Left kidney (tissue), 8 donors: ENCODE data around the gene ANKRD55. TPM values are rescaled to one million over a fixed set of nuclear protein-coding genes. Genes with fewer than 3 reads are reported as not detected.
"Not testable (repeated sequence)": the region's sequence is repeated elsewhere in the genome, so short reads cannot be mapped to it uniquely, and the experiment has no call there.

Experiments used
- DNase-seq: peaks from one replicate; pipeline ENCODE4 v3.0.0-alpha.2; 2013
- long read RNA-seq, 8 donors: transcript quantifications; one replicate each; lab custom pipeline, GENCODE V29; 2026
- polyA plus RNA-seq: library from polyadenylated mRNA; unstranded; fragments of 120-200 nt; gene quantifications from one replicate; pipeline ENCODE4 v1.2.1, GENCODE V29; 2013; ENCODE audit not compliant: insufficient read length

Gene ANKRD55
- 1.1 TPM for polyA plus RNA-seq
- long read RNA-seq, donor 1 = 0 reads
- long read RNA-seq, donor 2 = 0 reads
- long read RNA-seq, donor 3 = 0 reads
- long read RNA-seq, donor 4 = 0 reads
- long read RNA-seq, donor 5 = 0 reads
- long read RNA-seq, donor 6 = 0 reads
- long read RNA-seq, donor 7, partial matches to known transcripts = 6 of 6 reads
- long read RNA-seq, donor 7, other reads (novel, unspliced or antisense) = 0 of 6 reads
- long read RNA-seq, donor 8 = 0 reads

GRCh38 chr5:56233230-56233629 is at the start of gene ANKRD55:
ANKRD55 (minus strand) TSS chr5:56233330; CDS start chr5:56232913, 417 bp downstream.
- no peak for DNase-seq

- DNase-seq = no peak
These were observed 49.1 kb upstream of the ANKRD55 start for GRCh38 chr5:56282216-56282615.

GRCh38 chr5:56281489-56282165 is 48.5 kb upstream of the ANKRD55 start:
- no peak for DNase-seq

GRCh38 chr5:56279979-56280378 is 46.8 kb upstream of the ANKRD55 start:
- no peak for DNase-seq

- DNase-seq = no peak
These were observed 46.2 kb upstream of the ANKRD55 start for GRCh38 chr5:56279291-56279690.

GRCh38 chr5:56278335-56278753 is 45.2 kb upstream of the ANKRD55 start:
- DNase-seq = peak; percentile 60

- no peak for DNase-seq
These were observed 44.4 kb upstream of the ANKRD55 start for GRCh38 chr5:56277573-56277972.

- DNase-seq = no peak
These were observed 40.3 kb upstream of the ANKRD55 start for GRCh38 chr5:56273376-56273955.

GRCh38 chr5:56272765-56273164 is 39.6 kb upstream of the ANKRD55 start:
- no peak for DNase-seq

- peak; percentile 90 for DNase-seq
These were observed 37.6 kb upstream of the ANKRD55 start for GRCh38 chr5:56270568-56271392.

- DNase-seq = no peak
These were observed 36.9 kb upstream of the ANKRD55 start for GRCh38 chr5:56270058-56270457.

- DNase-seq = no peak
These were observed 36.2 kb upstream of the ANKRD55 start for GRCh38 chr5:56269216-56269927.

GRCh38 chr5:56268707-56269106 is 35.6 kb upstream of the ANKRD55 start:
- DNase-seq = not testable (repeated sequence)

GRCh38 chr5:56267856-56268255 is 34.7 kb upstream of the ANKRD55 start:
- DNase-seq = no peak

GRCh38 chr5:56264417-56265025 is 31.4 kb upstream of the ANKRD55 start:
- no peak for DNase-seq

- DNase-seq = no peak
These were observed 29.1 kb upstream of the ANKRD55 start for GRCh38 chr5:56262279-56262678.

GRCh38 chr5:56259002-56259511 is 25.9 kb upstream of the ANKRD55 start:
- DNase-seq = no peak

- DNase-seq = not testable (repeated sequence)
These were observed 24.8 kb upstream of the ANKRD55 start for GRCh38 chr5:56257763-56258529.

GRCh38 chr5:56257010-56257409 is 23.9 kb upstream of the ANKRD55 start:
- DNase-seq = no peak

GRCh38 chr5:56255502-56255901 is 22.4 kb upstream of the ANKRD55 start:
- DNase-seq = no peak
